Measurements from ENCODE around the gene LYL1. TPM values are rescaled to one million over a fixed set of nuclear protein-coding genes. Genes with fewer than 3 reads are reported as not detected.

The LYL1 gene
- total RNA-seq, 4 donors from 2014 or later = 13.7 to 27.7 (median 21.5) TPM

GRCh38 chr19:13110099-13110610, 7.5 kb upstream of the LYL1 start:
- TF ChIP-seq, protein P1, sequence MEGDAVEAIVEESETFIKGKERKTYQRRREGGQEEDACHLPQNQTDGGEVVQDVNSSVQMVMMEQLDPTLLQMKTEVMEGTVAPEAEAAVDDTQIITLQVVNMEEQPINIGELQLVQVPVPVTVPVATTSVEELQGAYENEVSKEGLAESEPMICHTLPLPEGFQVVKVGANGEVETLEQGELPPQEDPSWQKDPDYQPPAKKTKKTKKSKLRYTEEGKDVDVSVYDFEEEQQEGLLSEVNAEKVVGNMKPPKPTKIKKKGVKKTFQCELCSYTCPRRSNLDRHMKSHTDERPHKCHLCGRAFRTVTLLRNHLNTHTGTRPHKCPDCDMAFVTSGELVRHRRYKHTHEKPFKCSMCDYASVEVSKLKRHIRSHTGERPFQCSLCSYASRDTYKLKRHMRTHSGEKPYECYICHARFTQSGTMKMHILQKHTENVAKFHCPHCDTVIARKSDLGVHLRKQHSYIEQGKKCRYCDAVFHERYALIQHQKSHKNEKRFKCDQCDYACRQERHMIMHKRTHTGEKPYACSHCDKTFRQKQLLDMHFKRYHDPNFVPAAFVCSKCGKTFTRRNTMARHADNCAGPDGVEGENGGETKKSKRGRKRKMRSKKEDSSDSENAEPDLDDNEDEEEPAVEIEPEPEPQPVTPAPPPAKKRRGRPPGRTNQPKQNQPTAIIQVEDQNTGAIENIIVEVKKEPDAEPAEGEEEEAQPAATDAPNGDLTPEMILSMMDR (IDR thresholded peaks at IDR 0.05; ENCODE audit: low read depth) = no peak

DNA sequence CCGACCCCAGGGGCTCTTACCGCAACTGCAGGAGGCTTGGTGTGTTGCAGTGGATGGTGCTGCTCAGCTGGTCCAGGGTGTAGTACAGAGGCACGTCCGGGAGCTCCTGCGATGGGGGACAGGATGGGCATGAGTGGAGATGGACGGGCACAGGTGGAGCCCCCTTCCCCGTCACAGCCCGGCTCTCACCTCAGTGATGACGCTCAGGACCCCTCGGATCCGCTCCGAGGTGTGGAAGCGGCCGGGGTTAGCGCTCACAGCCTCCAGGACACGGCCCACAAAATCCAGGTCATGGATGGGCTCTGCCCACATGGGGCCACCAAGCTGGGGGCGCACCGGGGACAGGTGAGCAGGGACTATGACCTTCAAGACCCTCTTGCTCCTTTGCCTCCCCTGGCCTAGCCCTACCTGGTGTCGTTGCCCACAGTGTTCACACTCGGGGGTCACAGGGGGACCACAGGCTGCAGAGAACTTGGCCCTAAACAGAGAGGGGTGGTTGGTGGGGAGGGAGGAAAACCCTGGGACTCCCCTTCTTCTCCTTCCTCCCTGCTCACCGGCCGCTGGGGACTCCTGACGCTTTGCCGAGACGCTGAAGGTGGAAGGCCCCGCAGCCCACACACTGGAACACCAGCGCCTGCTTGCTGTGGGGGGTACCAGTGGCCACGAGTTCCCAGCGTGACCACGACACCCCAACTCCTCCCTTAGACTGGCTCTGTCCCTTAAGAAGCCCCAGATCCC, 6.9 kb upstream of the LYL1 start:
- TF ChIP-seq, protein P1 (IDR thresholded peaks at IDR 0.05; ENCODE audit: low read depth) = no peak

- TF ChIP-seq, protein P1 (IDR thresholded peaks at IDR 0.05; ENCODE audit: low read depth) = no peak
Observed at GRCh38 chr19:13104848-13105711, 2.4 kb upstream of the LYL1 start.

- TF ChIP-seq, protein P1 (IDR thresholded peaks at IDR 0.05; ENCODE audit: low read depth) = no peak
Observed at GRCh38 chr19:13104360-13104847, 1.7 kb upstream of the LYL1 start.

- TF ChIP-seq, protein P1 (IDR thresholded peaks at IDR 0.05; ENCODE audit: low read depth) = no peak
Observed at GRCh38 chr19:13103581-13104359, 1.1 kb upstream of the LYL1 start.

DNA sequence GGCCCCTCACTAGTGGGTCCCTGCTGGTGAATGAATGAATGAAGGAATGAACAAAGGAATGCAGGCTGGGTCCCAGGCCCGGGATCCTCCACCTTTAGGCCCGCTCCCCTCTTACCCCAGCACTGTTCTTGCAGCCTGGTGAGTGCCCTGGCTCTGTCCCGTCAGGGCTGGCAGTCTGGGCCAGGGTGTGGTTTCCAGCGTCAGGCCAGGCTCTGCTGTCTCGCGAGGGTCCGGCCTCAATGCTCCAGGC, 317 bp downstream of the LYL1 start:
- TF ChIP-seq, protein P1 (IDR thresholded peaks at IDR 0.05; ENCODE audit: low read depth) = no peak
